GM13977 (cell line): ENCODE measurements around the gene DMAP1.

Experiments used
- DNase-seq: peaks from one replicate; pipeline ENCODE4 v3.0.0; 2012; ENCODE audit warnings: low spot score
- in situ Hi-C: fragments of 300-500 bp; cut with MboI; formaldehyde crosslinking; loops from one replicate; pipeline ENCODE4 v1.12.0; 2022; ENCODE audit warnings: low sequenced_read_pairs, low pct_unique_long_range_greater_than_20kb, mixed read lengths, inconsistent platforms; ENCODE audit not compliant: unreplicated experiment
- TF ChIP-seq, protein P1 (sequence below): IDR thresholded peaks from 2 replicates; pipeline ENCODE4 v1.5.1; 2012; ENCODE audit warnings: mild to moderate bottlenecking, control low read depth; ENCODE audit not compliant: insufficient read depth; ENCODE audit errors: extremely low read depth, missing control alignments

Gene DMAP1

DNA sequence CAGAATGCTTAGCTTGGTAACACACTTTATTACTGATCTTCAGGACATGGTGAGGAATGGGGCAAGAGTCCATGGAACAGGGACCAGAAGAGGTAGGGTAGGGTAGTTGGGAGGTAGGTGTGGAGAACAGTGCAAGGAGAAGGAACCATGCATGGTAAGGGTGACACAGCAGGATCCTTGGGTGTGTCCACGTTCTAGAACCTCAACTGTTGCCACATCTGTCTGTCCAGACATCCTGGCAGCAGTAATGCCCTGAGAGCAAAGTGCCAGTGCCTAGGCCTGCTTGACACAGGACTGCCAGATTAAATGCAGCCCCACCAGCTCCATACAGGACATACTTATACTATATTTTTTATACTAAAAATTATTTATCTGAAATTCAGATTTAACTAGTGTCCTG, 13.9 kb downstream of the DMAP1 start:
- DNase-seq, result no peak
- in situ Hi-C loops, result no loop called here
- TF ChIP-seq, protein P1, sequence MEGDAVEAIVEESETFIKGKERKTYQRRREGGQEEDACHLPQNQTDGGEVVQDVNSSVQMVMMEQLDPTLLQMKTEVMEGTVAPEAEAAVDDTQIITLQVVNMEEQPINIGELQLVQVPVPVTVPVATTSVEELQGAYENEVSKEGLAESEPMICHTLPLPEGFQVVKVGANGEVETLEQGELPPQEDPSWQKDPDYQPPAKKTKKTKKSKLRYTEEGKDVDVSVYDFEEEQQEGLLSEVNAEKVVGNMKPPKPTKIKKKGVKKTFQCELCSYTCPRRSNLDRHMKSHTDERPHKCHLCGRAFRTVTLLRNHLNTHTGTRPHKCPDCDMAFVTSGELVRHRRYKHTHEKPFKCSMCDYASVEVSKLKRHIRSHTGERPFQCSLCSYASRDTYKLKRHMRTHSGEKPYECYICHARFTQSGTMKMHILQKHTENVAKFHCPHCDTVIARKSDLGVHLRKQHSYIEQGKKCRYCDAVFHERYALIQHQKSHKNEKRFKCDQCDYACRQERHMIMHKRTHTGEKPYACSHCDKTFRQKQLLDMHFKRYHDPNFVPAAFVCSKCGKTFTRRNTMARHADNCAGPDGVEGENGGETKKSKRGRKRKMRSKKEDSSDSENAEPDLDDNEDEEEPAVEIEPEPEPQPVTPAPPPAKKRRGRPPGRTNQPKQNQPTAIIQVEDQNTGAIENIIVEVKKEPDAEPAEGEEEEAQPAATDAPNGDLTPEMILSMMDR, result no peak

DNA sequence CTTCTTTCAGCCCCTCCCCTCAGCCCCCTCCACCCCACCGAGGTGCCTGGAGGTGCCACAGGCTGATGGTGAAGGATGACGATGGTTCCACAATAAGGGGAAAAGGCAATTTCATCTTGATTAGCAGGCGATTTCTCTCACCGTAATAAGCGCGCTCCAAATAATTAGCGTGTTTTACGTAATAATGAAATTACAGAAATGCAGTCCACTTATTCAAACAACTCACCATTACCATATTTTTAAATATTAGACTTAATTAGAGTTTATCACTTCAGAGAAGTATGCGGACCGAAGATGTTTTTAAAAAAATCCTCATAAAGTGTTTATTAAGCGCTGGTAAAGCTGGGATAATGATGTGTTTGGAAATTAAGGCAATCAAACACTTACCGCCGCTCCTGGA, 14.9 kb downstream of the DMAP1 start:
- no peak for DNase-seq
- TF ChIP-seq, protein P1, result no peak
- in situ Hi-C loops, result no loop called here

DNA sequence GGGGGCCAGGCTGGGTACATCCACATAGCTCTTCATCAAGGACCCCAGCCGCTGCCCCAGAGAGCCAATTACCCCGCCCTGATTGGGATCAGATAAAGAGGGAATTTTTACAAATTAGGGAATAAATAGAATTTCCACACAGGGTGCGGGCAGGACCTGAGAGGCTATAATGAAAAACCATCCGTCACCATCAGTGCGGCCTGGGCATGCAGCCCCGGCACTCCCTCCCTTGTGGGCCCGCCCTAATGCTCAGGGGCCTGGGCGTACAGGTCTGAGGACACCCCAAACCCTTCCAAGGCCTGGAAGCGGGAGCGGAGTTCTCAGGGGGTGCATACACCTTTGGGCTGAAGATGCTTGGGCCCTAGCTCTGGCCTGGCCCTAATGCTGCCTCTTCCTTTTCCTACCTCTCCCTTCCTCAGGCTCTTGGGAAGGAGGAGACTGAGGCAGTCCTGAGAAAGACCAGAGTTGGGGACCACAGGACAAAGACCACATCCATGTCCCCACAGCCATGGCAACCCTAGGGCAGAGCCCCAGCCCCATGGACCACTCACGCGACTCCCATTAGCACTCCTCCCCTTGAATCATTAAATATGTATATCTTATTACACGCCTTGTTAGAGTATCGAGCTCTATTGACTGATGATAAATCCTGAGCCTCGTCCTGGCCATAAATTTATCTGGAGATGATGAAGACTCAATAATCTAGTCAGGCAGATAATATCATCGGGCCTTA, 16.3 kb downstream of the DMAP1 start:
- no peak for DNase-seq
- in situ Hi-C loops, result no loop called here
- TF ChIP-seq, protein P1, result no peak

DNA sequence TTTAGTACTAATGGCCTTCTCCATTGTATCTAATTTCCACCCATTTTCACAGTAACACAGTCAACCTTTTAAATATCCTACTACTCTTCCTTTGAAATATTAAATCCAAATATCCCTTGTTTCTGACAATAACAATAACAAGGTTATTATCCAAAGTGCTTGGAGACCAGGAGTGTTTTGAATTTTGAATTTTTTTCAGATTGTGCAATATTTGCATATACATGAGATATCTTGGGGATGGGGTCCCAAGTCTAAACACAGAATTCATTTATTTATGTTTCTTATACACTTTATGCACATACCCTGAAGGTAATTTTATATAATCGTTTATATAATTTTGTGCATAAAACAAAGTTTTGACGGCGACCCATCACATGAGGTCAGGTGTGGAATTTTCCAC, 17.5 kb downstream of the DMAP1 start:
- no peak for DNase-seq
- TF ChIP-seq, protein P1, result no peak
- in situ Hi-C loops, result no loop called here

DNA sequence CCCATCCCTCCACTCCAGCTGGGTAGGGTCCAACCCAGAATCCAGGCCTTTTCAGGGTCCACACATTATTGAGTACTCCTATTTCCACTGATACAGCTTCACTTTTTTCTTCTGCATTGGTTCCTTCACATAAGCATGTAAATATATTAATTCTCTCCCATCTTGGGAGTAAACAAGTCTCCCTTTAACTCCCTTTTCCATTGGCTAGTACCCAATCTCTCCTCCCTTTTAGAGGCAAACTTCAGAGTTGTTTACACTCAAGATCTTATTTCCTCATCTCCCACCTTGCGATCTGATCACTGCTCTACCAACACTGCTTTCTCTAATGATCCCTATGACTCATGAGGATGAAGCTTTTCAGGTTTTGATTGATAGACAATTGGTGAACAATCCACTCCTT, 20.3 kb downstream of the DMAP1 start:
- TF ChIP-seq, protein P1, result no peak
- DNase-seq, result no peak
- in situ Hi-C loops, result no loop called here

DNA sequence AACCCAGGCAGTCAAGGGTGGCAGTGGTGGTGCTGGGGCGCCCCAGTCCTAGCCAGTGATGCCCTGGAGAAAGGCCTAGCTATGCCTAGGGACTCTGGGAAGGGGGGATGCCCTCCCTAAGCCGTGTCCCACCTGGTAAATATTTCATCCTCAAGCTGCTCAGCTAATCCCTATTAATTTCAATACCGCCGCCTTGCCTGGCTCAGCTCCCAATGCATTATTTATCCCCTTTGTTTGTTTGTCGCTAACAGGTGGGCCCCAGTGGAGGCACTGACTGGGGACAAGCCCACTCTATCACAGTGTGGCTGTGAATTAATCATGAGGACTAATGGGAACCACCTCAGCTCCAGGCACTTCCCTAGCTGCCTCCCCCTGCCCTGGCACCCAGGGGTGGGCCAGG, 22.5 kb downstream of the DMAP1 start:
- TF ChIP-seq, protein P1, result no peak
- in situ Hi-C loops, result no loop called here
- DNase-seq, result no peak
